PFSK-1 (cell line): ENCODE data around the gene SERPINH1.

Experiments
- SIN3A ChIP-seq: IDR thresholded peaks from 2 replicates; pipeline ENCODE4 v1.6.1; 2012; ENCODE audit warnings: mild to moderate bottlenecking, low read length, moderate library complexity, borderline replicate concordance; ENCODE audit not compliant: insufficient read depth
- TAF1 ChIP-seq: IDR thresholded peaks from 2 replicates; pipeline ENCODE4 v1.6.1; 2012; ENCODE audit warnings: low read length, control low read depth, borderline replicate concordance; ENCODE audit not compliant: insufficient read depth
- TF ChIP-seq, protein P1 (sequence below), 2 experiments: IDR thresholded peaks; 2 replicates each; pipeline versions ENCODE4 v1.6.1 to v1.8.0; 2011 to 2012; ENCODE audit warnings: low read depth in 2 of 2, low read length in 2 of 2, control low read depth in 1 of 2, inconsistent platforms in 1 of 2, mild to moderate bottlenecking in 1 of 2, moderate library complexity in 1 of 2; ENCODE audit not compliant: insufficient read depth in 1 of 2

DNA sequence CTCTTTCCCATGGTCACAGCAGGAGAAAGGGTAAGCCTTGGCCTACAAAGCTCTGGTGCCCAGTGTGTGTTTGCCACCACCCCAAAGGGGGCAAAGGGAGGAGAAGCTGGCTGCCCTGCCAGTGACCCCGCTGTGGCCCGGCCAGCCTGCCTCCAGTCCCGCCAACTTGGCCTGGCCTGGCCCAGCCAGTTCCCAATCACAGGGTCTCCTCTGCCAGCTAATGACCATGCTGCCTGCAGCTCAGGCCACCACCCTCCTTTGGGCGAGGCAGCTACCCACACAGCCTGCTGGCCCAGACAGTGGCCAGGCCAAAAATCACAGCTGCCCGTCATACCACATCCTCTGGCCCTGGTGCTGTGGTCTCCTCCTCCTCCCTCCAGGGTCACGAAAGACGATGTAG is 41.4 kb upstream of the SERPINH1 start:
- TF ChIP-seq, protein P1, sequence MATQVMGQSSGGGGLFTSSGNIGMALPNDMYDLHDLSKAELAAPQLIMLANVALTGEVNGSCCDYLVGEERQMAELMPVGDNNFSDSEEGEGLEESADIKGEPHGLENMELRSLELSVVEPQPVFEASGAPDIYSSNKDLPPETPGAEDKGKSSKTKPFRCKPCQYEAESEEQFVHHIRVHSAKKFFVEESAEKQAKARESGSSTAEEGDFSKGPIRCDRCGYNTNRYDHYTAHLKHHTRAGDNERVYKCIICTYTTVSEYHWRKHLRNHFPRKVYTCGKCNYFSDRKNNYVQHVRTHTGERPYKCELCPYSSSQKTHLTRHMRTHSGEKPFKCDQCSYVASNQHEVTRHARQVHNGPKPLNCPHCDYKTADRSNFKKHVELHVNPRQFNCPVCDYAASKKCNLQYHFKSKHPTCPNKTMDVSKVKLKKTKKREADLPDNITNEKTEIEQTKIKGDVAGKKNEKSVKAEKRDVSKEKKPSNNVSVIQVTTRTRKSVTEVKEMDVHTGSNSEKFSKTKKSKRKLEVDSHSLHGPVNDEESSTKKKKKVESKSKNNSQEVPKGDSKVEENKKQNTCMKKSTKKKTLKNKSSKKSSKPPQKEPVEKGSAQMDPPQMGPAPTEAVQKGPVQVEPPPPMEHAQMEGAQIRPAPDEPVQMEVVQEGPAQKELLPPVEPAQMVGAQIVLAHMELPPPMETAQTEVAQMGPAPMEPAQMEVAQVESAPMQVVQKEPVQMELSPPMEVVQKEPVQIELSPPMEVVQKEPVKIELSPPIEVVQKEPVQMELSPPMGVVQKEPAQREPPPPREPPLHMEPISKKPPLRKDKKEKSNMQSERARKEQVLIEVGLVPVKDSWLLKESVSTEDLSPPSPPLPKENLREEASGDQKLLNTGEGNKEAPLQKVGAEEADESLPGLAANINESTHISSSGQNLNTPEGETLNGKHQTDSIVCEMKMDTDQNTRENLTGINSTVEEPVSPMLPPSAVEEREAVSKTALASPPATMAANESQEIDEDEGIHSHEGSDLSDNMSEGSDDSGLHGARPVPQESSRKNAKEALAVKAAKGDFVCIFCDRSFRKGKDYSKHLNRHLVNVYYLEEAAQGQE (IDR thresholded peaks at IDR 0.05; ENCODE audit: insufficient read depth in 1 of 2, low read depth in 2 of 2, low read length in 2 of 2): no peak
- no peak for TF ChIP-seq TAF1
- TF ChIP-seq SIN3A: no peak
